NOMO-1 treated with dmso at 0.1 percent for 144 hours (cell line): ENCODE data around the gene SC5D.

Experiments used
- DNase-seq: peaks from one replicate; lab custom pipeline; 2025; ENCODE audit not compliant: unreplicated experiment; lab: John Stamatoyannopoulos, UW

Gene SC5D

DNA sequence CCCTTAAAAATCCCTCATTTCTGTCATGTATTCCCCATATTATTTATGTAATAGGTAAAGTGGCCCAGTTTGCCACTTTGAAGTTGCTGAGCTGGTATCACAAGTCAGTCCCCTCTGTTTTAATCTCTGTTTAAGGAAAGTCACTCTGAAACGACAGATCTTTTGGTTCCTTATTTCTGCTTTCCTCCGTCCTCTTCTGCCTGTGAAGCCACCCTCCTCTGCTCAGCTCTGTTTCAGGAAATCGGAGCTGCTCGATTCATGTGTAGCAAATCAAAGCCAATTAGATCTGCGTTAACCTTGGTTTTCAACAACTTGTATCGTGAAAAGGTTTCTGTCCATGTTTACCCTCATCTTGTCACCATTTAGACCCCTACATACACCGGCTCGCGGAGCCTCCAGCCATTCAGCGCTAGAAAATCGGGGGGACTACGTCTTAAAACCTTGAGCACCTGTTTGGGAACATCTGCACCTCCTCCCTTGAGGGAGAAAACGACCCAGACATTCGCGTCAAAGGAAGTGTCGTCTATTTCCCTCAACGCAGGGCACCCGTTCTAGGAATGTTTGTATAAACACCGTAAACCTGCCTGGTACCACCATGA is 576 bp upstream of the SC5D start:
- DNase-seq = peak; percentile 55

GRCh38 chr11:121293288-121293594 is 670 bp downstream of the SC5D start:
- no peak for DNase-seq

DNA sequence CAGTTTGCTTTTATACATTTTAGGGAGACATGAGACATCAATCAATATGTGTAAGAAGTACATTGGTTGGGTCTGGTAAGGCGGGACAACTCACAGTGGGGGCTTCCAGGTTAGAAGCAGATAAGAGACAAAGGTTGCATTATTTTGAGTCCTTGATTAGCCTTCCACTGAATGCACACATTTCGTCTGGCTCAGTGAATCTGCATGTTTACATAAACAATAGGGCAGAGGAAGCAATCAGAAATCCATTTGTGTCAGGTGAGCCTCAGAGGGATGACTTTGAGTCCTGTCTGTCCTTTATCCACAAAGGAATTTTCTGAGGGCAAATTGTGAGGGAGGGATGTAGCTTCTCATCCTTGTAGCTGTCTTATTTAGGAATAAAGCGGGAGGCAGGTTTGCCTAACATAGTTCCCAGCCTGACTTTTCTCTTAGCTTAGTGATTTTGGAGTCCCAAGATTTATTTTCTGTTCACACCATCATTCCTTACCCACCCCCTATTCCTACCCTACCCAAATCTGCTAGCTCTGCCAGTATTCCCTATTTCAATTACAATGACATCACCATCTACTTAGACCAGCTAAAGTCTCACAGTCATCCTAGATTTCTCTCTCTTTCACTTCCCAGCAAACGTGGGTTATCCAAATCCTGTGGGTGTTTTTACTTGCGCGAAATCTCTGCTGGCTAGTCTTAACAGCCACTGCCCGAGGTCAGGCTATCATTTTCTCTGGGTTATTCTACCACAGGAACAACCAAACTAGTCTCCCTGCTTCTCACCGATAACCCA is 2.9 kb downstream of the SC5D start:
- no peak for DNase-seq

DNA sequence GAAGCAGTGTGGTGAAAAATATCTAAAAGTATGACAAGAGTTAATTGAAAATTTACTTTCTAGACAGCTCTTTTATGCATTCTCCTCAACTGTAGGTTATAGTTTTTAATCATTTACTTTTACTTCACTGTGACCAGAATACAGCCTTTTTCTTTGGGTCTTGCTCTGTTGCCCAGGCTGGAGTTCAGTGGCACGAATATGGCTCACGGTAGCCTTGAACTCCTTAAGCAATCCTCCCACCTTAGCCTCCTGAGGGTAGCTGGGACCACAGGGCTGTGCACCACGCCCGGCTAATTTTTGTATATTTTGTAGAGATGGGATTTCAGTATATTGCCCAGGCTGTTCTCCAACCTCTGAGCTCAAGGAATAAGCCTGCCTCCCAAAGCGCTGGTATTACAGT is 5.3 kb downstream of the SC5D start:
- DNase-seq = no peak

DNA sequence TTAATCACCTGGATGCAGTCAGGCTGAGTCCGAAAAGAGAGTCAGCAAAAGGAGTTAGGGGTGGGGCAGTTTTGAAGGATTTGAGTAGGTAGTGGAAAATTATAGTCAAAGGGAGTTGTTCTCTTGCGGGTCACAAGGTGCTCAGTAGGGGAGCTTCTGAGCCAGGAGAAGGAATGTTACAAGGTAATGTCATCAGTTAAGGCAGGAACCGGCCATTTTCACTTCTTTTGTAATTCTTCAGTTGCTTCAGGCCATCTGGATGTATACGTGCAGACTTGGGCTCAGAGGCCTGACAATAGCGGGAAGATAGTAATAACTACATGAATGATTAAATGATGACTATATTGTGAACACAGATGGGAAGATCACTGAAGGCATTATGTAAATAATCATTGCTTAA is 6.2 kb downstream of the SC5D start:
- DNase-seq = no peak

DNA sequence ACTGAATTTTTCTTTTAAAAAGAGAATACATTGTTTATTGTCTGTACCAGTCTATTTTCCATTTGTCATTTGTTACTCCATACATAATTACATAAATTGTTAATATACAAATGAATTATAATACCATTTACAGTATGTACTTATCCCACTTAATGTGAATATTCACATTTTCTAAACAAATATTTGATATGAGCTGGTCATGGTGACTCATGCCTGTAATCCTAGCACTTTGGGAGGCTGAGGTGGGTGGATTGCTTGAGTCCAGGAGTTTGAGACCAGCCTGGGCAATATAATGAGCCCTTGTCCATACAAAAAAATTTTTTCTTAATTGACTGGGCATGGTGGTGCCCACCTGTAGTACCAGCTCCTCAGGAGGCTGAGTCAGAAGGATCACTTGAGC is 6.8 kb downstream of the SC5D start:
- DNase-seq = no peak

- no peak for DNase-seq
Observed at GRCh38 chr11:121300313-121300971, 7.9 kb downstream of the SC5D start.

- DNase-seq = no peak
Observed at GRCh38 chr11:121300972-121301699, 8.6 kb downstream of the SC5D start.

GRCh38 chr11:121304759-121305158 is 12.2 kb downstream of the SC5D start:
- DNase-seq = no peak

DNA sequence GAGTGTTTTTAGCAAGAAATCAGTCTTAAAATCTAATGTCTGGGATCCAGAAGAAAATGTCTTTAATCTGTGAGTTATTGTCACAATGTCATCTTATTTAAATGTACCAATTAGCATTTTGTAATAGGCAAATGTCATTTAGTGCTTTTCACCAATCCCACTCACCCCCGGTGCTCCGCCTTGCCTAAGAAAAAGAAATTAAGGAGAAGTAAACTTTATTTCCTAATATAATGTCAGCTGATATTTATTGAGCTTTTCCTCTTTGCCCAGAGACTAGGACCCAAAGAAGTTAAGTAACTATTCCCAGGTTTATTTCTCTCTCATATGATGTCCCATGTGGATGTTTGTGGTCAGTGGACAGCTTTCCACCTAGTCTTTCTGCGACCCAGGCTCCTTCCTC is 16.2 kb downstream of the SC5D start:
- DNase-seq = no peak

GRCh38 chr11:121309688-121310087 is 17.1 kb downstream of the SC5D start:
- no peak for DNase-seq

- no peak for DNase-seq
Observed at GRCh38 chr11:121310908-121311307, 18.3 kb downstream of the SC5D start.

- DNase-seq = no peak
Observed at GRCh38 chr11:121311373-121311772, 18.8 kb downstream of the SC5D start.

DNA sequence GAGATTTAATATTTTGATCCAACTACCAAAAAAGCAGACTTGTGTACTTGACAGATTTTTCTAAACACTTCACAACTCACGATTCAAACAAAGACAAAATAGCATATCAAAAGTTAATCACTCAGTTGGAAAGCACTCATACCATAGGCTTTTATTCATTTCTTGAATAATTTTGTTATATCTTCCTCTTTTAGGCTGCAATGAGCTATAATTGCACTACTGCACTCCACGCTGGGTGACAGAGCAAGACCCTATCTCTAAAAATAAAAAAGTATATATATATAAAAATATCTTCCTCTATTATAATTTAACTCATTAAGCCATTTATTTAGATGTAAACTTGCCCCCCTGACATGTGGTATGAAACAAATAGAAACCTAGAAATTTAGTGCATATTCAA is 19.9 kb downstream of the SC5D start:
- DNase-seq = no peak

- peak; percentile 34 for DNase-seq
Observed at GRCh38 chr11:121318848-121319834, 26.6 kb downstream of the SC5D start.

DNA sequence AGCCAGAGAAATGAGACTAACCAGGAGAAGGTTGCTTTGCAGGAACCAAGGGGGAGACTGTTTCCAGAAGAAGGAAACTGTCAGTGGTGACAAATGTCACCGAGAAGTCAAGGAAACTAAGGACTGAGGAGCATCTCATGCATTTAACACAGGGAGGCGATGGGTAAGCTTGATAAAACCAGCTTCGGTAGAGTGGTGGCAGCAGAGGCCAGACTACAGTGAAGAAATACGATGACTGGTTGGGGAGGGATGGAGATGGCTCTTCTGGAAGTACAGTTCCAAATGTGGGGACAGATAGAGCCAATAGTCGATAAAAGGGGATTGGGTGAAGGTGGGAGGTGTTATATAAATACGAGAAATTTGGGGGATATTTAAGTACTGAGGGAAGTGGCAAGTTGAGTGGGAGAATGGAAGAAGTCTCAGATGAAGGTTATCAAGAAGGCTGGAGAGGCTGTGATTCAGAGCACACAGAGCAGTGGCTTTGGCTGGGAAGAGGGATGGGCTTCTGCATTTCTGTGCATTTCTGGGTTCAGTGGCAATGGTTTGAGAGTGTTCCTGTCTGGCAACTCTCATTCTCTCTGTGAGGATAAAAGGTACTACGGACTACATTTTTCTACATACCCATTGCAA is 29.2 kb downstream of the SC5D start:
- peak; percentile 64 for DNase-seq

DNA sequence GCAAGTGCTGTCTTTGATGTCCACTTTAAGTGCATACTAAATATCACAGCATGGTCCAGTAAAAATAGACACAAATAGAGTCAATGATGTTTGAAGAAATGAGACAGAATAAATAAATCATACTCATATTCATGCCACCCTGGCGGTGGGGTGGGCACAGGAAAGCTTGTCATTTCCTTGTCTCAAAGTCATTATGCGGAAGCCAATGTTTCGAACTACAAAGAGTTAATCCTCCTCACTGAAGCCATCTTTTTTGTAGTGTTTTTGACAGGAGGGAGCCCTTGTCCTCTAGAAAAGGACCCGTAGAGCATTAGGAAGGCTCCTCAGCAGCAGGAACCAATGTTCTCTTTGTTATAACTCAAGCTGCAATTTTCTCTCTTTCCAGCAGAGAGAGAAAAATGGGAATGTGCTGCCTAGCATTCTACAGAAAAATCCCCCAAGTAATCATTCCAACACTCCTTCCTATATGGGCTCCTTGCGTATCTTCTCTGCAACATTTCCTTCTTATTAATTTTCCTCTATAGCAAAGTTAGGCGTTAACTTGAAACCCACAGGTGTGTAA is 30.6 kb downstream of the SC5D start:
- DNase-seq = no peak

- no peak for DNase-seq
Observed at GRCh38 chr11:121326230-121326629, 33.7 kb downstream of the SC5D start.

GRCh38 chr11:121327553-121327952 is 35.0 kb downstream of the SC5D start:
- DNase-seq = no peak
